Lower lobe of right lung (tissue), 2 donors: ENCODE measurements around the gene MATR3. TPM values are rescaled to one million over a fixed set of nuclear protein-coding genes. Genes with fewer than 3 reads are reported as not detected.

ENCODE experiments used
- ATAC-seq, 2 donors: fragments of 200-7000 bp; cut with Tn5 transposase; one replicate each; pipeline ENCODE4 v1.9.1; 2020 to 2022; ENCODE audit warnings: mild to moderate bottlenecking in 2 of 2, moderate library complexity in 2 of 2
- DNase-seq: peaks from one replicate; pipeline ENCODE4 v3.0.0-alpha.2; 2020
- H3K27ac ChIP-seq: fragments of 200-600 bp; one replicate; pipeline ENCODE4 v1.8.0; 2022
- H3K27me3 ChIP-seq: fragments of 200-600 bp; one replicate; pipeline ENCODE4 v1.8.0; 2022; ENCODE audit warnings: low read depth
- H3K36me3 ChIP-seq: fragments of 200-600 bp; one replicate; pipeline ENCODE4 v1.8.0; 2022; ENCODE audit warnings: mild to moderate bottlenecking
- H3K4me1 ChIP-seq: fragments of 200-600 bp; one replicate; pipeline ENCODE4 v1.8.0; 2022
- H3K4me3 ChIP-seq: fragments of 200-600 bp; one replicate; pipeline ENCODE4 v1.8.0; 2022; ENCODE audit warnings: mild to moderate bottlenecking
- H3K9me3 ChIP-seq: fragments of 200-600 bp; one replicate; pipeline ENCODE4 v1.8.0; 2022
- CTCF ChIP-seq: fragments of 200-600 bp; IDR thresholded peaks from one replicate; pipeline ENCODE4 v1.8.0; 2022; ENCODE audit warnings: antibody characterized with exemption, mild to moderate bottlenecking
- intact Hi-C: fragments of 100-400 bp; cut with DNase I; formaldehyde crosslinking; loops from one replicate; pipeline ENCODE4 v1.11.0; 2022
- total RNA-seq: library from RNA; stranded (reverse); fragmentation: NEBNext Ultra II Directional; extraction: Animal tissue kit (Norgen Biotek cat#: 25700); gene quantifications from one replicate; pipeline ENCODE4 v1.2.1, GENCODE V29; 2021
- donor health status: DM: no; HTN: yes; CAD: no; lungs with severe emphysema.

Gene MATR3
- total RNA-seq, 1 donor from 2014 or later, result 176 TPM

GRCh38 chr5:139277171-139277570 lies 16.4 kb upstream of the MATR3 start:
- ATAC-seq (no peak), DNase-seq (no peak)
- Histone ChIP-seq H3K27ac (no peak overlapping the region), H3K27me3 (no peaks in the 10 kb centered on the region), H3K36me3 (peaks cover 31% of the 10 kb centered on the region), H3K9me3 (no peaks in the 10 kb centered on the region), H3K4me3 (no peak overlapping the region), H3K4me1 (peaks cover 39% of the 10 kb centered on the region)
- TF ChIP-seq CTCF, result no peak
- intact Hi-C loops, result no loop called here

DNA sequence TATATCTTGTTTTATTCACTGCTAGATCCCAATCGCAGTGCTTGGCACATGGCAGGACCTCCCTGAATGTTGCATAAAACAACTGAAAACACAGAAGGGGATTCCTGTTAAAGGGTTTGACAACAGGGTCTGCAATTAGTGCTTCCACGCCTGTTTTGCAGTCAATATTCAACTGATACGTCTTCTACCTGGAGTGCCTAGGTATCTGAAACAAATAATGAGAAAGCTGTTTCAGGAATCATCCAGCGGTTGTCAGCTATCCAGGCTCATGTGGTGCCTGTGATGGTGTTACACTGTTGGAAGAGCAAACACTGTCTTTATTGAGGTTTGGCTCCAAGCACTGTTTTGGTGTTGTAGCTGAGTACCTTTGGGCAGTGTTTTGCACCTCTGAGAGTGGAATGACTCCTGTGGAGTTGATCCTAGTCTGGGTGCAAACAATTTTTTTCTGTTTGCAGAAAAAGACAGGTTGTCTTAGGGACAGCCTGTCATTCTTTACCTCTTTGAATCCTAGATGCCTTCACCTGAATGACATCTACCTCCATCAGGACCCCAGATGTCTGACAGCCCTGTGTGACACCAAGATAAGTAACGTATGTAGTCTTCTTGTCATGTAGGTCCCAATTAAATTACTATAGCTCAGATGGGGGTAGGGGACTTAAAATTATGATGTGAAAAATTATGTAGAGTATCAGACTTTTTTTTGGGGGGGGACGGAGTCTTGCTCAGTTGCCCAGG lies 14.8 kb upstream of the MATR3 start:
- intact Hi-C loops, result no loop called here
- Histone ChIP-seq H3K9me3 (no peaks in the 10 kb centered on the region), H3K27ac (no peak overlapping the region), H3K27me3 (no peaks in the 10 kb centered on the region), H3K36me3 (peaks cover 43% of the 10 kb centered on the region), H3K4me1 (peaks cover 30% of the 10 kb centered on the region), H3K4me3 (no peak overlapping the region)
- TF ChIP-seq CTCF, result no peak
- DNase-seq (no peak), ATAC-seq (no peak)

DNA sequence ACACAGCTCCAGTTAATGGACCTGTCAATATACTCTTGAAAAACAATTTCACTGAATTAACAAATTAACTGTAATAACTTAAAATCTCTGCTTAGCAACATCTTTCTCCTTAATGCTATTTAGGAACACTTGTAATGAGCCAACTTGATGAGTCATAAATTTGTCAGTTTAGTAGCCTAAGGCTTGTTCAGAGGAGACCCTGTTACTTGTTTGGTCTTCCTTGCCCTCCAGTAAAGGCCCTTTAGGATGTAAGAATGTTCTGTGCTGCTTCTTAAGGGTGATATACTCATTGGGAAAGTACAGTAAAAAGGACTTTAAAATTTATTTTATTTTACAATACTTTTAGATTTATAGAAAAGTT lies 11.4 kb upstream of the MATR3 start:
- Histone ChIP-seq H3K27ac (no peak overlapping the region), H3K4me3 (no peak overlapping the region), H3K27me3 (no peaks in the 10 kb centered on the region), H3K36me3 (peaks cover 51% of the 10 kb centered on the region), H3K9me3 (no peaks in the 10 kb centered on the region), H3K4me1 (peaks cover 3% of the 10 kb centered on the region)
- intact Hi-C loops, result no loop called here
- DNase-seq (no peak), ATAC-seq (no peak)
- no peak for TF ChIP-seq CTCF

DNA sequence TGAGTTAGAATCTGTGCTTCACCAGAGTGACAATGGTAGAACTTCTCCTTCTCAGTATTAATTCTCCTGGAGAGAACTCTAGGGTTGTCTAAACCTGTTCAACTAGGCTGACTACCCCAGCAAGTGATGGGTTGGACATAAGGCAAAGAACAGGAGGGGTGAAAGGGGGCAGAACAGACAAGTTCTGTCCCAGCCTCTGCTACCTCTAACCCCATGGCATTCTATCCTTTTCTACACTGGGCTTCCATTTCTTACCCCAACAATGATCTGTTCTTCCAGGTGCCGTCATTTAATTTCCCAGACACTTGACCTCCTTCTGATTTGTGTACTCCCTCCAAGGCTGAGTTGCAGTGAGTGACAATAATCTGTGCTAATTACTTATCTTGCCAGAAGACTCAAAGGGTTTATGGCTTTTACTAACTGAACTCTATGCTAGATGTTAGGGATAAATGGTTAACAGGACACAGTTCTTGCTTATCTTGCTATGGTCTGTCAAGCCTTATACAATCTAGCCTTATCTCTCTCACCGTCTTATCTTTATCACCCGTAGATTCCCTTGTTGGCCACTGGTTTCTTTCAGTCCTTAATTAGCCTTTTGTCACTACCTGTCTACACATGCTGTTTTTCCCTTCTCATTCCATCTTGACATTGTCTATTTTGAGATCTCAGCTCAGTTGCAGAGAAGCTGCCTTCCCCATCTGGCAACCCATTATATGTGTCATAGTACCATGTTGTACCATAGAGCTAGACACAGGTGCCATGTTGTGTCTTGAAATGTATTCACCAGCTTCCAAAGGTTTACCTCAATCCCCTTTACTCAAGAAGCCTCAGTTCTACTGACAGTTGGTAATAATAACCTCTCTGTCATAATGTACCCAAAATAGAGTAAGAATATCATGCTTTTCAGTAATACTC lies 10.0 kb upstream of the MATR3 start:
- Histone ChIP-seq H3K9me3 (no peaks in the 10 kb centered on the region), H3K4me1 (no peaks in the 10 kb centered on the region), H3K36me3 (peaks cover 41% of the 10 kb centered on the region), H3K27me3 (no peaks in the 10 kb centered on the region), H3K27ac (no peak overlapping the region), H3K4me3 (no peak overlapping the region)
- ATAC-seq, result no peak
- DNase-seq, result no peak
- TF ChIP-seq CTCF, result no peak
- intact Hi-C loops, result no loop called here

DNA sequence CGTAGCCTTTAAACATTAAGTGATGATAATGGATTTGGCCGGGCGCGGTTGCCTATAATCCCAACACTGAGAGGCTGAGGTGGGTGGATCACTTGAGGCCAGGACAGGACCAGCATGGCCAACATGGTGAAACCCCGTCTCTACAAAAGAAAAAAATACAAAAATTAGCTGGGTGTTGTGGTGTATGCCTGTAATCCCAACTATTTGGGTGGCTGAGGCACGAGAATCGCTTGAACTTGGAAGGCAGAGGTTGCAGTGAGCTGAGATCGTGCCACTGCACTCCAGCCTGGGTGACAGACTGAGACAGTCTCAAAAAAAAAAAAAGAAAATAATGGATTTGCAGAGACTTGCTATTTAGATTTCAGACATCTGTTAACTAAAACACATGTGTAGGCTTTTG lies 9.2 kb upstream of the MATR3 start:
- DNase-seq (no peak), ATAC-seq (no peak)
- TF ChIP-seq CTCF, result no peak
- intact Hi-C loops, result no loop called here
- Histone ChIP-seq H3K27ac (no peak overlapping the region), H3K4me1 (no peaks in the 10 kb centered on the region), H3K27me3 (no peaks in the 10 kb centered on the region), H3K4me3 (no peak overlapping the region), H3K36me3 (peaks cover 33% of the 10 kb centered on the region), H3K9me3 (no peaks in the 10 kb centered on the region)
